GM19238 (cell line): ENCODE measurements around the gene ZNF860.
"Not testable (repeated sequence)": the region's sequence is repeated elsewhere in the genome, so short reads cannot be mapped to it uniquely, and the experiment has no call there.

Source experiments
- DNase-seq: peaks from one replicate; pipeline ENCODE4 v3.0.0; 2011; ENCODE audit warnings: low spot score; ENCODE audit not compliant: insufficient read length

Gene ZNF860

DNA sequence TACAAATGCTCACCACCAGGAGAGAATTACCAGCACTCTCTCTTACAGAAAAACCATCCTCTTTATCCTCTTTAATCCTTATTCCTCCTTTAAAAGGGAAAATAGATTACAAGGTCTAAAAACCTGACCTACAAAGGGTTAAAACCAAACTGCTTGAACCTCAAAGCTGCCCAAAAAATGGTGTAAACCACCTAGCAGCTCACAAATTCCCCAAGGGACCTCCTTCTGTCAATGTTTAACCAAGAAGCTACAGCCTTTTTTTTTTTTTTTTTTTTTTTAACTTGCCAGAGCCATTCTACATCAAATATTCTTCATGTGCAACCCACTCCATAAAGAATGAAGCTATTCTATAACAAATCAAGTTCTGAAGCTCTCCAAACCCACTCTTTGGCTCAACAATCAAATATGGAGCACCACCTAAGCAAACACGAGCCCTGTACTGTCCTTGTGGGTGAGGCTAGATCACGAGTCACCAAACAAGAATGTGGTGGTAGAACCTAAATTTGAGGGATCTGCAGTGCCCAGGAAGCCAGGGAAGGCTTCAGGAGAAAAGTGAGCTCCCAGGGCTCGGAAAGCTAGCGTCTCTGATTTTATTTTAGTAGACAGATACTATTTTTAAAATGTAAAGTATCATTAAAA, 20.6 kb upstream of the ZNF860 start:
- no peak for DNase-seq

DNA sequence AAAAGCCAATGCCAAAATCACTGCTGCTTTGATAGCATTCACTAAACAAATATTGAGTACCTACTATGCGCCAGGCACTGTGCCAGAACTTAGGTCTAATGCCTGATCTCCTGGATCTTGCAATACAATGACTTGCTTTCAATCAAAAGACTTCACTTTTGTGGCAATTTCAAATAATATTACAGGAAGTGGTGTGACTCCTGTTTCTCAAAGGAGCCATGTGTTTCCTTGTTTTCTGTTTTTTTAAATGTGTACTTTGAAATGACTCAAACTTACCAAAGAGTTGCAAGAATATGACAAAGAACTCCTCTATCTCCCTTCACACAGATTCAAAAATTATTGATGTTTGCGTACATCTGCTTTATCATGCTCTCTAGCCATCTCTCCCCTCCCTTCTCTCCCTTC, 18.7 kb upstream of the ZNF860 start:
- no peak for DNase-seq

GRCh38 chr3:31966978-31967591, 14.5 kb upstream of the ZNF860 start:
- no peak for DNase-seq

DNA sequence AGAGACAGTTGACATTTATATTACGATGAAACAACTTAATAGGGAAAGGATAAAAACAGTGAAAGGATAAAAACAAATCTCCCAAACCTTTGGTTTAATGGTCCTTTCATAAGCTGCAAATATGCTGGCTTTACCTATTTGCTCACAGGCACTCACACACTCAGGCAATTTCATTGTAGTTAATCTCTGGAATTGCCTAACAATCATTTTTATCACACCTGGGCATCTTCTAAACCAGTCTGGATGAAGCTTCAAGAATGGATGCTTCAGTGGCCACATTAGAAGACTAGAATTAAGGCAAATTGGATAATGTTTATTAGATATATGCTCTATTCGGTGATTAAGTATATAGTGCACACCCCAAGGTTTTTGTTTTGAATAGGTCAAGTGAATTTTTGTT, 14.0 kb upstream of the ZNF860 start:
- DNase-seq = no peak

DNA sequence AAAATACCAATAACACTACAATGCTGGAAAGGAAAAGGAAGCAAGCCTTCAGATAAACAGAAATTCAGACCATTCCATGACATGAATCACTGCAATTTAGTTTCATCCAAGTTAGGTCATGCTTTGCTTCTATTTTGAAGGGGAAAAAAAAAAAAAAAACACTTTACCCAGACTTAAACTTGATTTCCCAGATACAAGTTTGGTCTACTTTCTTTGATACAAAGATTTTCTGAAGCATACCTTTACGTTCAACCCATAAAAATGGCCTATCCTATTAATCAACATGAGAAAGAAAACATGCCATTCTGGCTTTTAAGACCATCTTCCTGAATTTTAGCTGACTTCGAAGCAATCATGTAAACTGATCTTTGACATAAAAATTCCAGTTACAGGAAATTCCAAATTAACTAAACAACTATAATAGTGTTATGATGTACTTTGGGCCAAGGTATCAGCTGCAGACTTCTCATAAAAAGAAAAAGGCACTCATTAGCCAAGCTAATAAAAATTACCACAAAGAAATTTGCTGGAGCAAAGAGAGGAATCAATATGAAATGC, 13.1 kb upstream of the ZNF860 start:
- DNase-seq = no peak

GRCh38 chr3:31968927-31969418, 12.6 kb upstream of the ZNF860 start:
- DNase-seq = no peak

GRCh38 chr3:31971607-31972006, 9.9 kb upstream of the ZNF860 start:
- no peak for DNase-seq

DNA sequence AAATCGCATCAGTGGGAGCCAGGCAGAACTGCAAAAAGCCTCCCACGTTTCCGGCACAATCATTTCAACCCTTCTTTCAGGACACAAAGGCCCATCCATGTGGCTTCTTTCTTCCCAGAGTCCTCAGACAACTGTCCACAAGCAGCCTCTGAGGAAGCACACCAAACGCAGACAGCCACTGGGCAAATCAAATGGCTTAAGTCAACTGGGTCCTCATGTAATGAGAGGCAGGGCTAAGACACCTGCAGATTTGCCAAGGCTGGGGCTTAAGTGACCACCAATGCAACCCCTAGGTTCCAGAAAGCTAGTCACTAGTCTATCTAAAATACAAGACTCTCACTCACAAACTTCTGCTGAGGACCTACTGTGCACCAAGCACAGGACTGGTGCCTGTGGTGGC, 8.5 kb upstream of the ZNF860 start:
- no peak for DNase-seq

- DNase-seq = no peak
These were observed 7.7 kb upstream of the ZNF860 start for GRCh38 chr3:31973837-31974236.

- DNase-seq = no peak
These were observed 7.1 kb upstream of the ZNF860 start for GRCh38 chr3:31974471-31974870.

- no peak for DNase-seq
These were observed 6.6 kb upstream of the ZNF860 start for GRCh38 chr3:31974964-31975363.

DNA sequence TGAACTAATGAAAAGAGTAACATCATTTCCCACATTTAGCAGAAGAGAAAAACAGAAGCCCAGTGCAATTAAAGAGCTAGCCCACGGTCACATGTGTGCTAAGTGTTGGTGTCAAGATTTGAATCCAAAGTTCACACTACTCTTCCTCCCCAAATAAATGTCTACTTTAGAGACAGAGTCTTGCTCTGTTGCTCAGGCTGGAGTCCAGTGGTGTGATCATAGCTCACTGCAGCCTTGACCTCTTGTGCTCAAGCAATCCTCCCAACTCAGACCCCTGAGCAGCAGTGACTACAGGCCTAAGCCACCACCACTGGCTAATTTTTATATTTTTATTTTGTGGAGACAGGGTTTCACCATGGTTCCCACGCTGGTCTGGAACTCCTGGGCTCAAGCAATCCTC, 5.2 kb upstream of the ZNF860 start:
- no peak for DNase-seq

GRCh38 chr3:31977736-31978135, 3.8 kb upstream of the ZNF860 start:
- DNase-seq = no peak

- DNase-seq = no peak
These were observed 3.0 kb upstream of the ZNF860 start for GRCh38 chr3:31978553-31978952.

- no peak for DNase-seq
These were observed 2.4 kb upstream of the ZNF860 start for GRCh38 chr3:31979001-31979697.

- DNase-seq = no peak
These were observed 882 bp upstream of the ZNF860 start for GRCh38 chr3:31980530-31981205.

DNA sequence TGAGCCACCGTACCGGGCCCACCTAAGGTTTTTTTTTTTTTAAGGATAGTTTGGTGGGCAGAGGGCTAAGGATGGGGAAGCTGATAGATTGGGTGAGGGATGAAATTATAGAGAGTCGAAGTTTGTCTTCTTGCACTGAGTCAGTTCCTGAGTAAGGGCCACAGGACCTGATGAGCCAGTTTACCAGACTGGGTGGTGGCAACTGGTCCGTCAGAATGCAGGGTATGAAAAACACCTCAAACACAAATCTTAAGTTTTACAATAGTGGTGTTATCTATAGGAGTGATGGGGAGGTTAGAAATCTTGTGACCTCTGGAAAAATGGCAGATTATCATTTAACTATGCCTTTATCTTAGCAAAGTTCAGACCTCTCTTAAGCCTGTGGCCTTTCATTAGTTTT, 2.8 kb downstream of the ZNF860 start:
- no peak for DNase-seq

GRCh38 chr3:31985831-31986230, 4.3 kb downstream of the ZNF860 start:
- DNase-seq = no peak

GRCh38 chr3:31988271-31988670, 6.7 kb downstream of the ZNF860 start:
- no peak for DNase-seq

DNA sequence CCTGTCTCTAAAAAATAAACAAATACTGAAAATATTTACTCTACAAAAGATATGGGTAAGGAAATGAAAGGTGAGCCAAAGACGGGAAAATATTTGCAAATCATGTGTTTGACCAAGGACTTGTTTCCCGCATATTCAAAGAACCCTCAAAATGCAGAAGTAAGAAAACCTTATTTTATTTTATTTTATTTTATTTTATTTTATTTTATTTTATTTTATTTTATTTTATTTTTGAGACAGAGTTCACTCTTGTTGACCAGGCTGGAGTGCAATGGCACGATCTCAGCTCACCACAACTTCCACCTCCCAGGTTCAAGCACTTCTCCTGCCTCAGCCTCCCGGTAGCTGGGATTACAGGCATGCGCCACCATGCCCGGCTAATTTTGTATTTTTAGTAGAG, 11.4 kb downstream of the ZNF860 start:
- not testable (repeated sequence) for DNase-seq

DNA sequence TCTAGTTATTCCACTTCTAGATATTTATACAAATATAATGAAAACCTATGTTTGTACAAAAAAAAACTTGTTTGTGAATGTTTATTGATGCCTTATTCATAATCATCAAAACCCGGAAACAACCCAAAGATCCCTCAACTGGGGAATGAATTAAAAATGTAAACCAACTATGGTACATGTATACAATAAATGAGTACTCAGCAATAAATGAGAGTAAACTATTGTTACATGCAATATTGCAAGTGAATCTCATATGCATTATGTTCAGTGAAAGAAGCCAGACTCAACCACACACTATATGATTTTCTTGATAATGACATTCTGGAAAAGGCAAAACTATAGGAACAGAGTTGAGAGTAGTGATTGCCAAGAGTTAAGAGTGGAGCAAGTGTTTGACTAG, 12.3 kb downstream of the ZNF860 start:
- no peak for DNase-seq

DNA sequence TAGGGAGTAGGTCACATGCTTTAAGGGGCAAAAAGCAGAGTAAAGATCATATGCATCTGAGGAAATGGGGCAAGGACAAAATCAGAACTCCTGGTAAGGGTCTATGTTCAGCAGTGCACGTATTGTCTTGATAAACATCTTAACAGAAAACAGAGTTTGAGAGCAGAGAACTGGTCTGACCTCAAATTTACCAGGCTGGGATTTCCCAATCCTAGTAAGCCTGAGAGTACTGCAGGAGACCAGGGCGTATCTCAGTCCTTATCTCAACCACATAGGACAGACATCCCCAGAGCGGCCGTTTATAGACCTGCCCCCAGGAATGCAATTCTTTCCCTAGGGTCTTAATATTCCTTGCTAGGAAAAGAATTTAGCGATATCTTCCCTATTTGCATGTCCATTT, 13.5 kb downstream of the ZNF860 start:
- DNase-seq = not testable (repeated sequence)
